Posterior cingulate gyrus (tissue), 11 donors: ENCODE data around the gene ETV7.
A peak's percentile ranks its signal among the peaks of the same experiment; 100 is the strongest.

Experiments
- DNase-seq, 10 donors: peaks; one replicate each; pipeline versions ENCODE4 v3.0.0 to v3.0.0-alpha.2; 2020 to 2021; ENCODE audit warnings: mixed read lengths in 3 of 10
- intact Hi-C: fragments of 100-400 bp; cut with DNase I; formaldehyde crosslinking; loops from one replicate; pipeline ENCODE4 v1.15.1; 2023

The ETV7 gene

GRCh38 chr6:36386495-36387439 is 702 bp downstream of the ETV7 start:
- DNase-seq, result peak in 4 of 10 donors; percentile 14 to 87 (median 28)
- intact Hi-C loops, result no loop called here

DNA sequence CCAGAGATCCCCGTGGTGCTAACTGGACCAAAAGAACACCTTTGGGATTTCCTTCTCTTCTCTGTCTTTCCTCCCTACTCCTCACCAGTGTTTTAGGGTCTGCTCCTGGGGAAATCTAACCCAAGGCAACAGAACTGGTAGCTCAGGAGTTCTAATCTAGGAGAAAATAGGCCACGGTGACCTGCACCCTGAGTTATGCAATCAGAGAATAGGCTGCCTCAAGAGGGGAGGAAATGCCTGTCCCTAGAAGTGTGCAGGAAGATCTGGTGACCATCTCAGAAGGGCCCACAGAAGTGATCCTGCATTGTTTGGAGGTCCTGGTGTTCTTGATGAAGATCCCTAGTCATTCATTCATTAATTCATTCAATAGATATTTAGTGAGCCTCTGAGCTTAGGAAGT is 3.4 kb downstream of the ETV7 start:
- intact Hi-C loops, result no loop called here
- no peak for DNase-seq

DNA sequence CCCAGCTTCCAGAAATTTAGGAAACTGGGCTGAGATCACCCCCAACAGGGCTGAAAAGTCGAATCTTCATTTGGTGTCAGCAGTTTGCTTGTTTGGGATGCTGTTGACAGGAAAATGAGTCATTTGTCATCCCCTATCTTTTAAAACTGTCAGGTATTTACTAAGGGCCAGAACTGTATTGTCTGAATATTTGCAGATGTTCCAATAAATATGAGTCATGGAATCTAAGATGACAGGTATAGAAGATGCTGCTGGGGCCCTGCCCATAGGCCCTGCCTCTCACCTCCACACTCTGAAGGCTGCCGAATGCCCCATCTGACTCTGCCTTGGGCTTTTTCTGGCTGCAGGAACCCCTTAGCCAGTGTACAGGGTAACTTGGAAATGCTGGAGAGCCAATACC is 3.9 kb downstream of the ETV7 start:
- intact Hi-C loops, result no loop called here
- DNase-seq, result peak in 1 of 10 donors; percentile 3

DNA sequence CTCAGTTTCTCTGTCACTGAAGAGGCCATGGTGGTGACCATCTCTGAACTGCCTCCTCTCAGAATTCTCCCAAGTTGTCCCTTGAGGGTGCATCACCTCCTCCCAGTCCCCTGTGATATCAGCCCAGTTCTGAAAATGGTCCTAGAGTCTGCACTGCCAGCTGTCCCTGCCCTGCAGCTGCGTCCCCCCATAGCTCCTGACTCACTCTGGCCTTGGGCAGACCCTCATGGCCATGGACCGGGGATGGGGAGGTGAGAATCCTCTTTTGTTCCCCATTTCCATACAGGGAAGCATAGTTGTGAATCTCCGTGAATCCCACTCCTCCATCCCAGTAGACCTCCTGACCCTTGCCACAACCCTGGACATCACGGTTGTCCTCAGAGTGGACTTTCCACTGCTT is 4.5 kb downstream of the ETV7 start:
- intact Hi-C loops, result no loop called here
- no peak for DNase-seq

DNA sequence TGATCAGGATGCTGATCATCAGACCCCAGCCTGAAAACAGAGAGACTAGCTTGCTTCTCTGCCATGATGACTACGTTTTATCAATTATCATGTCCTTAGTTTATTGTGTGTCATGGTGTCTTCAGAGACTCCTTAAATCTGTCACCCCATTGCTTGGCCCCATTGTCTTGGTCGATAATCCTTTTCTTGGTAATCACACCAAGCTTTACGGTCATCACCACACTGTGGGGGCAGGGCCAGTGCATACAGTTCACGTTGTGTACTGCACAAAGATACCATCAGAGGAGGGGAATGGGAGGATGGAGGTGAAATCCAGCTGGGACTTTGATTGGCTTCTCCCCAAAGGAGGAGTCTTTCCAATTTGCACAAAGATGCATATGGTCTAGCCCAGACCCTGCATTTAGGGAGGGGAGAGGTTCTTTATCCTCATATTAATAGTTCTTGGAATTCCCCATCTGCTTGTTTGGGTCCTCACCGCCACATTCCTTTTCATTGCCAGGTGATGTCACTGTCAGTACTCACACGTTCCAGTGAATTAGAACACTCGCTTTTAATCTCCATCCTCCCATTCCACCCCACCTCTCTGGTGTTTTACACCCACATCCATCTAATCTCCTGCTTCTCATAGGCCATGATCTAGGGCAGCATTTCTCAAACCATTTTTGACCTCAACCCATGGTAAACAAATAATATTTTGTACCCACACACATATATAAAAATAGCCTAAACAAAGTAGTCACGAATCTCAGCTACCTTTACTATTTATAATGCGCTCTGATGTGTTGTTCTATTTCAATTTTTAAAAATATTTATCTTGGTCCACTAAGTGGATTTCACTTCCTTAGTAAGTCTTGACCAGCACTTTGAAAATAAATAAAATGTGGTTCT is 5.7 kb downstream of the ETV7 start:
- DNase-seq, result peak in 1 of 10 donors; percentile 11
- intact Hi-C loops, result no loop called here

DNA sequence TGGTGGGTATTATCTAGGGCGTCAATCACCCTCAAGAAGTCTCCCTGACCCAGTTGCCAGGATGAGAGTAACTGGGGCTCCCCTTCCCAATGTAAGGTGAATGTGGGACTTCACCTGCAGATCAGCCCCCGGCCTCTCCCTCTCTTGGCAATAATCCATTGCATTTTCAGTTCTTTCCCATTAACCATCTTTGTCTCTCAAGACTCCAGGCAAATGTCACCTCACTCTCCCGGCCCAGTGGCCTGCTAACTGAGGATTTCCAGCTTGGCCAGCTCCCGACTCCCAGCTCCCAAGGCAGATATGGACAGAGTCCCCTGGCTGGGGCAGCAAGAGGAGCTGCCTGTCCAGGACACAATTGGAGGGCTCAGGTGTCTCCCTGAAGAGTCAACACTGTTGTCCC is 7.3 kb downstream of the ETV7 start:
- peak in 1 of 10 donors; percentile 63 for DNase-seq
- intact Hi-C loops, result no loop called here

GRCh38 chr6:36378936-36379335 is 8.5 kb downstream of the ETV7 start:
- intact Hi-C loops, result no loop called here
- DNase-seq, result peak in 1 of 10 donors; percentile 5

DNA sequence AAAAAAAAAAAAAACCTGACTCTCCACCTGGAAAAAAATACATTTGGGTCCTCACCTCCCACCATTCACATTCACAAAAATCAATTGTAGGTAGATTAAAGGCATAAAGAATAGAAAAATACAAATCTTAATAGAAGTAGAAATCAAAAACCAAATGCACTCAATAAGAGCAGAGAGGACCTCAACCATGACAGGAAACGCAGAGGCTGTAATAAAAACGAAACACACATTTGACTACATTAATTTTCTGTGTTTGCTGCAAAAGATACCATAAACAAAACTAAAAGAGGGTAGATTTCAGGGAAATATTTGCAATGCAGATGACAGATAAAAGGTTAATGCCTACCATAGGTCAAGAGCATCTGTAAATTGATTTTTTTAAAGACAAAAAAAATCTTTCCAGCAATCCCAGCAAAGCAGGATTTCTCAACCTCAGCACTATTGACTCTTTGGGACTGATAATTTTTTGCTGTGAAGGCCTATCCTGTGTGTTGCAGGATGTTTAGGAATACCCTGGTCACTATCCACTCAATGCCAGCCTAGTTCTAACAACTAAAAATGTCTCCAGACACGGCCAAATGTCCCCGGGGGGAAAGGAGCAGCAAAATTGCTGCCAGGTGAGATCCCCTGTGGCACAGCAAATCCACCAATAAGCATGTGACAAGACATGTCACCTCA is 9.1 kb downstream of the ETV7 start:
- intact Hi-C loops, result no loop called here
- DNase-seq, result peak in 1 of 10 donors; percentile 35

- DNase-seq, result peak in 1 of 10 donors; percentile 73
- intact Hi-C loops, result no loop called here
These were observed 9.9 kb downstream of the ETV7 start for GRCh38 chr6:36377594-36377993.

DNA sequence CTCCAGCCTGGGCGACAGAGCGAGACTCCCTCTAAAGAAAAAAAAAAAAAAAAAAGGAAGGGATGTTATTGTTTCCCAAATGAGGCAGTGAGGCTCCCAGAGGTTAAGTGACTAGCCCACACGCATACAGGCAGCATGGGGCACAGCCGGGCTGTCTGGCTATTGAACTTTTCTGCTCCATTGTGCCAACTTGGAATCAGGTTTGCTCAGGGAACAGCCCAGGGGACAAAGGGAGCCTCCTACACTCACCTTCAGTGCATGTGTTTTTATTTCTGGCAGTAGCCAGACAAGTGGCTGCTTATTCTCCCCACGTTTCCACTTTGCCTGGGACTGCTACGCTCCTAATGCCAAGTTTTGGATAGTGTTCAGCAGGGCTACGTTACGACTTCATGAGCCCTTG is 10.7 kb downstream of the ETV7 start:
- DNase-seq, result peak in 1 of 10 donors; percentile 22
- intact Hi-C loops, result no loop called here

DNA sequence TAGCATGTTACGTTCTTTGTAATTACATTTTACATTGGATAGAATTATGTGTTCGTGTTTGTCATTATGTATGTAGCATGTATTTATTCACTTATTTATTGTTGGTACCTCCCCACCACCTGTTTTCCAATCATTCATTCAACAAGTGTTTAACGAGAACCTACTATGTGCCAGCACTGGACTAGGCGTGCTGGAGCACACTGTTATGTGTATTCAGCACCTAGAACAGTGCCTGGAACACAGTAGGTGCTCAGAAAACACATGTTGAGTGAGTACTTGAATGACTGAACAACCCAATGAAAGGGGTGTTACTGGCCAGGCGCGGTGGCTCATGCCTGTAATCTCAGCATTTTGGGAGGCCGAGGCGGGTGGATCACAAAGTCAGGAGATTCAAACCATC is 11.3 kb downstream of the ETV7 start:
- no peak for DNase-seq
- intact Hi-C loops, result no loop called here

- intact Hi-C loops, result no loop called here
- DNase-seq, result peak in 1 of 10 donors; percentile 56
These were observed 11.8 kb downstream of the ETV7 start for GRCh38 chr6:36375644-36376155.

GRCh38 chr6:36374972-36375371 is 12.5 kb downstream of the ETV7 start:
- intact Hi-C loops, result no loop called here
- DNase-seq, result peak in 1 of 10 donors; percentile 49

GRCh38 chr6:36374194-36374593 is 13.3 kb downstream of the ETV7 start:
- no peak for DNase-seq

GRCh38 chr6:36373368-36374019 is 14.0 kb downstream of the ETV7 start:
- intact Hi-C loops, result no loop called here
- peak in 1 of 10 donors; percentile 80 for DNase-seq

More at GRCh38 chr6:36374194-36374593, 13.3 kb downstream of the ETV7 start:
- intact Hi-C loops, result no loop called here

DNA sequence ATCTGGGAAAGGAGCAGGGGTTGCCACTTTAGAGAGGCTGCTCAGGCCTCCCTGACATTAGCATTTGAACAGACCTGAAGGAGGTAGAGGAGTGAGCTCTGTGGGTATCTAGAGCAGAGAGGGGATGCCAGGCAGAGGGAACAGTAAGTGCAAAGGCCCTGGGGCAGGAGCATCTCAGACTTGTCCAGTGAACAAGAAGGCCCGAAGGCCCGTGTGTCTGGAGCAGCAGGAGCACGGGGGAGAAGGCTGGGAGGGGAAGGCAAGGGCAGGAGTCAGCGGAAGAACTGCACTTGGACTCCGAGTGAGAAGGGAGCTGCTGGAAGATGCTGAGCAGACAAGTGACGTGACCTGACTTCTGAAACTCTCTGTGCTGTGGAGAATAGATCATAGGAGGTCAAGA is 15.4 kb downstream of the ETV7 start:
- DNase-seq, result peak in 1 of 10 donors; percentile 49
- intact Hi-C loops, result no loop called here

DNA sequence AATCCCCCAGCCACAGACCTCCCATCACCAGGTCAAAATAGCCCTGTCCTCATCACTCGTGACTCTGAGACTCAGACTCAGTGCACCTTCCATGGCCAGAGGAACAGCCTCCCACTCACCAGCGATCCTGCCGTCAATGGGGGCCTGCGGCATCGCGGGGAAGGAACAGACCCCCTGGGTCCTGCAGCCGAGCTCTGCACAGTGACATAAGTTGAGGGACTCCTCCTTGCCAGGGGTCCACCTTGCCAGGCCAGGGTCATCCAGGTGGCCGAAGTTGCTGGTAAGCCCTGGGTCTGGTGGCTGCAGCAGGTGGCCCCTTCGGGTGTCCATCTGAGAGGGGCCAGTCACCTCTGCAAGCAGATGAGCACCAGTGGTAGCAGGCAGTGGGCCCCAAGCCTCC is 16.3 kb downstream of the ETV7 start:
- DNase-seq, result peak in 1 of 10 donors; percentile 67
- intact Hi-C loops, result no loop called here

DNA sequence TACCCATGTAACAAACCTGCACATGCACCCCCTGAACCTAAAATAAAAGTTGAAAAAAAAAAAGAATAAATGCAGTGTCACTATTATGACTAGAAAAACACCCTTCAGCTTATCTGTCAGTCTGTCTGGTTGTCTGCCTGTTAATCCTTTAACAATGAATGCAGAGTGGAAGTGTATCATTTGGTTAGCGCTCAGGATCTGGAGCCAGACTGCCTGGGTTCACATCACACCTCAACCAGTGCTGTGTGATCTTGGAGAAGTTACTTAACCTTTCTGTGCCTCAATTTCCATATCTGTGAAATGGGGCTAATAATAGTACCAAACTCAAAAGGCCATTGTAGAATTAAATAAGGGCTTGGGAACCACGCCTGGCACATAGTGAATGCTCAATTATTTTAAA is 16.8 kb downstream of the ETV7 start:
- DNase-seq, result no peak
- intact Hi-C loops, result no loop called here

DNA sequence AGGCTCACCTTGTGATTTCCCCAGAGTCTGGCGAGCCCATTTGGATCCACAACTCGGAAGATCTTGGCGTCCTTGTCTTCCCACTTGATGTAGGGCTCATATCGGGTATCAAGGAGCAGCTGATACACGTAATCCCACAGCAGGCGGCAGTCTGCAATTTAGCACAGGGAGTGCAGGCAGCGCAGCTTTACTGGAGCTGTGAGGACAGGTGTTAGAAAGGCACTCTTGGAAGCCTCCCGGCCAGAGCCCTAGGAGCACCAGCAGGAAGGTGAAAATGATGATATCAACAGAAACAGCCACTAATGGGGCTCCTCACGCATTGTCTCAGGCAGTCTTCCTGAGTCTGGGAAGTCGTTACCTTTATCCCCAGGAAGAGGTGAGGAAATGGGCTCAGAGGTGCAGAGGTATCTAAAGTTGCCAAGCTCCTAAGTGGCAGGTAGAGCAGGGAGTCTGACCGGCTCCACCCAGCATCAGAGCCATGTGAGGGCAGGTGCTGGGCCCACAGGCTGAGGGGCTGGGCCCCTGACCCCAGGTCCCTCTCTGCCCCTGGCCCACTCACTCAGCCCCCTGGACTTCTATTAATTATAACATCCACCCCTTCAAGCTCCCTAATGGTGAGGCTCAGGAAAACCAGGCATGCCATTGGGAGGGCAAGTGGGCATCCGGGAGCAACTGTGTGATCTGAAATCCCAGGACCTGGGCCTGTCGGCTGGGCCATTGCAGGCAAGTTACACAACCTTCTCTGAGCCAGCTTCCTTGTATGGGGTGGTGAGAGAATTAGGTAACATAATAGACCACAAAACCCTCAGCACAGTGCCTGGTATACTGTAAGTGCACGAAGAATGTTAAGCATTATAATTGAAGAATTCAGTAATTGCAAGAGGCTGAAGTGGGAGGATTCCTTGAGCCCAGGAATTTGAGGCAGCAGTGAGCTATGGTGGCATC is 18.3 kb downstream of the ETV7 start:
- DNase-seq, result peak in 2 of 10 donors; percentile 46 to 60
- intact Hi-C loops, result loop anchor here (10.0 kb wide), 1 partner anchor 244 kb away; no protein-coding TSS in a partner anchor
